Measurements from ENCODE around the gene HNRNPUL1.
A peak's percentile ranks its signal among the peaks of the same experiment; 100 is the strongest.

HNRNPUL1 gene

DNA sequence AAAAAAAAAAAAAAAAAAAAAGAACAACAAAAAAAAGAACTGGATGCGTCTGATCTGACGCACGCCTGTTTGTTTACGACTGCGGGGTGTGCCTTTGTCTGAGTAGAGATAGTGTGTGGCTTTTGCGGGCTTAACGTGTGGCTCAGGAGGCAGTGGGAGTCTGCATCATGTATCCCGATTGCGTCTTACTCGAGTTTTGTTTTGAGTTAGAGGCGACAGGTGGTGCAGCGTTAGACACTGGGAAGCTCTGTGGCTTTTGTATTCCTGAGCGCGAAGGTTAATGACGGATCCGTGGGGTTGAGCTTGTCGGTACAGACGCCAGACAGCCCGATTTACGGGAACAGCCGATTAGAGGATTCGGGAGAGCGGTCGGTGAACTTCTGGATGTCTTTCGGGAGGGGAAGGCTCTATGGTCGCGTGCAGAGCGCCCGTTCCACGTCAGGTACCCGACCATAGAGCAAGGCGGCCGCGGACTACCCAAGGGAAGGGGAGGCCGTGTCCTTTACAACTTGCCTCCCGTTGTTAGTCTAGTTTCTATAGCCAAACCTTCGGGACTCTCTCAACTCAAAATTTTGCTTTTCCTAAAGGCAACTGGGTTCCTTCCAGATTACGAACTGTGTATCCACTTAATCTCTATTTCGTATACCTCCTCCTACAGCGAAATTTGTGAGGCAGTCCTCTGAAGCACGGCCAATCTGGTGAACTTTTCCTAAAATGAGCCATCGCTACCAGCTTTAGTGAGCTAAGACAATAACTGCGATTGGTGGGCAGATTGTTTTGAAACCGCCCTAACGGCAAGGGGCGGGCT is 926 bp upstream of the HNRNPUL1 start:
- peak; percentile 73 for DNase-seq (ENCODE audit: extremely low read depth, insufficient read length)
- peak overlapping the region; percentile 65 for H3K4me3 ChIP-seq (replicated peaks; ENCODE audit: low read depth, low read length)
- no peaks in the 10 kb centered on the region for H3K27me3 ChIP-seq (replicated peaks; ENCODE audit: control insufficient read depth, insufficient read depth, low read length)
- H3K36me3 ChIP-seq (ENCODE audit: control insufficient read depth, insufficient read depth, low read length), result peaks cover 6% of the 10 kb centered on the region
- TF ChIP-seq, protein P1, sequence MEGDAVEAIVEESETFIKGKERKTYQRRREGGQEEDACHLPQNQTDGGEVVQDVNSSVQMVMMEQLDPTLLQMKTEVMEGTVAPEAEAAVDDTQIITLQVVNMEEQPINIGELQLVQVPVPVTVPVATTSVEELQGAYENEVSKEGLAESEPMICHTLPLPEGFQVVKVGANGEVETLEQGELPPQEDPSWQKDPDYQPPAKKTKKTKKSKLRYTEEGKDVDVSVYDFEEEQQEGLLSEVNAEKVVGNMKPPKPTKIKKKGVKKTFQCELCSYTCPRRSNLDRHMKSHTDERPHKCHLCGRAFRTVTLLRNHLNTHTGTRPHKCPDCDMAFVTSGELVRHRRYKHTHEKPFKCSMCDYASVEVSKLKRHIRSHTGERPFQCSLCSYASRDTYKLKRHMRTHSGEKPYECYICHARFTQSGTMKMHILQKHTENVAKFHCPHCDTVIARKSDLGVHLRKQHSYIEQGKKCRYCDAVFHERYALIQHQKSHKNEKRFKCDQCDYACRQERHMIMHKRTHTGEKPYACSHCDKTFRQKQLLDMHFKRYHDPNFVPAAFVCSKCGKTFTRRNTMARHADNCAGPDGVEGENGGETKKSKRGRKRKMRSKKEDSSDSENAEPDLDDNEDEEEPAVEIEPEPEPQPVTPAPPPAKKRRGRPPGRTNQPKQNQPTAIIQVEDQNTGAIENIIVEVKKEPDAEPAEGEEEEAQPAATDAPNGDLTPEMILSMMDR (IDR thresholded peaks at IDR 0.05; ENCODE audit: insufficient read depth, low read length, poor library complexity, severe bottlenecking), result no peak

GRCh38 chr19:41264581-41265394 is 616 bp downstream of the HNRNPUL1 start:
- Histone ChIP-seq H3K36me3 (ENCODE audit: control insufficient read depth, insufficient read depth, low read length) (peaks cover 15% of the 10 kb centered on the region), H3K4me3 (replicated peaks; ENCODE audit: low read depth, low read length) (peak overlapping the region; percentile 99), H3K27me3 (replicated peaks; ENCODE audit: control insufficient read depth, insufficient read depth, low read length) (no peaks in the 10 kb centered on the region)
- TF ChIP-seq, protein P1 (IDR thresholded peaks at IDR 0.05; ENCODE audit: insufficient read depth, low read length, poor library complexity, severe bottlenecking), result no peak
- DNase-seq (ENCODE audit: extremely low read depth, insufficient read length), result peak; percentile 64

- Histone ChIP-seq H3K4me3 (replicated peaks; ENCODE audit: low read depth, low read length) (peak overlapping the region; percentile 99), H3K36me3 (ENCODE audit: control insufficient read depth, insufficient read depth, low read length) (peaks cover 17% of the 10 kb centered on the region), H3K27me3 (replicated peaks; ENCODE audit: control insufficient read depth, insufficient read depth, low read length) (no peaks in the 10 kb centered on the region)
- peak; percentile 32 for DNase-seq (ENCODE audit: extremely low read depth, insufficient read length)
- TF ChIP-seq, protein P1 (IDR thresholded peaks at IDR 0.05; ENCODE audit: insufficient read depth, low read length, poor library complexity, severe bottlenecking), result no peak
These were observed 1.4 kb downstream of the HNRNPUL1 start for GRCh38 chr19:41265395-41266153.

DNA sequence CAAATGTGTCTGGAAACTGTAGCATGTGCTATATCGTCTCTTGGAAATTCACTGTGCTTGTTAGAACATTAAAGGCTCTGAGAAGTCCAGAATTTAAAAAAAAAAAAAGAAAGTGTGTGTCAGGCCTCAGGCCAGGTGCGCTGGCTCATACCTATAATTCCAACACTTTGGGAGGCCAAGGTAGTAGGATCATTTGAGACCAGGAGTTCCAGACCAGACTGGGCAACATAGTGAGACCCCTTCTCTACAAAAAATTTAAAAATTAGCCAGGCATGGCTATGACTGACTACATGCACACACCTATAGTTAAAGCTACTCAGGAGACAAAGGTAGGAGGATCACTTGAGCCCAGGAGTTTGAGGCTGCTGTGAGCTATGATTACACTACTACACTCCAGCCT is 4.9 kb downstream of the HNRNPUL1 start:
- Histone ChIP-seq H3K36me3 (ENCODE audit: control insufficient read depth, insufficient read depth, low read length) (peaks cover 44% of the 10 kb centered on the region), H3K4me3 (replicated peaks; ENCODE audit: low read depth, low read length) (no peak overlapping the region), H3K27me3 (replicated peaks; ENCODE audit: control insufficient read depth, insufficient read depth, low read length) (no peaks in the 10 kb centered on the region)
- TF ChIP-seq, protein P1 (IDR thresholded peaks at IDR 0.05; ENCODE audit: insufficient read depth, low read length, poor library complexity, severe bottlenecking), result no peak
- no peak for DNase-seq (ENCODE audit: extremely low read depth, insufficient read length)

GRCh38 chr19:41269571-41269970 is 5.4 kb downstream of the HNRNPUL1 start:
- DNase-seq (ENCODE audit: extremely low read depth, insufficient read length), result no peak
- Histone ChIP-seq H3K36me3 (ENCODE audit: control insufficient read depth, insufficient read depth, low read length) (peaks cover 46% of the 10 kb centered on the region), H3K4me3 (replicated peaks; ENCODE audit: low read depth, low read length) (no peak overlapping the region), H3K27me3 (replicated peaks; ENCODE audit: control insufficient read depth, insufficient read depth, low read length) (no peaks in the 10 kb centered on the region)
- TF ChIP-seq, protein P1 (IDR thresholded peaks at IDR 0.05; ENCODE audit: insufficient read depth, low read length, poor library complexity, severe bottlenecking), result no peak

Data from GM06990 (cell line).